Thoracic aorta (tissue), 2 donors: ENCODE measurements around the gene BANF2. TPM values are rescaled to one million over a fixed set of nuclear protein-coding genes. Genes with fewer than 3 reads are reported as not detected.
"Not testable (repeated sequence)": the region's sequence is repeated elsewhere in the genome, so short reads cannot be mapped to it uniquely, and the experiment has no call there.

Source experiments
- ATAC-seq: fragments of 150-250 bp; one replicate; pipeline ENCODE4 v1.8.0; 2017; ENCODE audit warnings: low read depth; ENCODE audit not compliant: insufficient number of reproducible peaks, low FRiP score
- DNase-seq: peaks from one replicate; pipeline ENCODE4 v3.0.0-alpha.2; 2020; ENCODE audit warnings: low spot score
- H3K27ac ChIP-seq, 2 donors: fragments of 200-600 bp; sonication (generic); 1 replicate in 1 of 2; 2 replicates in 1 of 2; pipeline ENCODE4 v1.5.1; 2016; ENCODE audit warnings: mild to moderate bottlenecking in 2 of 2, moderate library complexity in 2 of 2
- H3K27me3 ChIP-seq: fragments of 200-600 bp; sonication (generic); replicated peaks from 2 replicates; pipeline ENCODE4 v1.6.0; 2016; ENCODE audit warnings: mild to moderate bottlenecking; ENCODE audit not compliant: insufficient read depth
- H3K36me3 ChIP-seq: fragments of 200-600 bp; sonication (generic); one replicate; pipeline ENCODE4 v1.5.1; 2016
- H3K4me1 ChIP-seq, 2 donors: fragments of 200-600 bp; sonication (generic); 1 replicate in 1 of 2; 2 replicates in 1 of 2; pipeline versions ENCODE4 v1.5.1 to v1.6.0; 2016; ENCODE audit warnings: low read depth in 2 of 2, mild to moderate bottlenecking in 1 of 2; ENCODE audit not compliant: control insufficient read depth in 1 of 2
- H3K4me3 ChIP-seq: fragments of 200-600 bp; sonication (generic); 2 replicates; pipeline ENCODE4 v1.5.1; 2016; ENCODE audit warnings: mild to moderate bottlenecking
- H3K9me3 ChIP-seq: fragments of 200-600 bp; sonication (generic); 2 replicates; pipeline ENCODE4 v1.5.1; 2016
- total RNA-seq, 2 donors: library from RNA; depleted of rRNA; stranded (reverse); fragments of >200 nt; gene quantifications; one replicate each; pipeline versions ENCODE4 v1.1.0 to v1.2.3, GENCODE V29; 2016
- TF ChIP-seq, protein P1 (sequence below): fragments of 200-600 bp; sonication (generic); IDR thresholded peaks from one replicate; pipeline ENCODE4 v1.5.1; 2019; ENCODE audit warnings: antibody characterized with exemption

BANF2 gene
- total RNA-seq, 2 donors from 2014 or later = not detected

DNA sequence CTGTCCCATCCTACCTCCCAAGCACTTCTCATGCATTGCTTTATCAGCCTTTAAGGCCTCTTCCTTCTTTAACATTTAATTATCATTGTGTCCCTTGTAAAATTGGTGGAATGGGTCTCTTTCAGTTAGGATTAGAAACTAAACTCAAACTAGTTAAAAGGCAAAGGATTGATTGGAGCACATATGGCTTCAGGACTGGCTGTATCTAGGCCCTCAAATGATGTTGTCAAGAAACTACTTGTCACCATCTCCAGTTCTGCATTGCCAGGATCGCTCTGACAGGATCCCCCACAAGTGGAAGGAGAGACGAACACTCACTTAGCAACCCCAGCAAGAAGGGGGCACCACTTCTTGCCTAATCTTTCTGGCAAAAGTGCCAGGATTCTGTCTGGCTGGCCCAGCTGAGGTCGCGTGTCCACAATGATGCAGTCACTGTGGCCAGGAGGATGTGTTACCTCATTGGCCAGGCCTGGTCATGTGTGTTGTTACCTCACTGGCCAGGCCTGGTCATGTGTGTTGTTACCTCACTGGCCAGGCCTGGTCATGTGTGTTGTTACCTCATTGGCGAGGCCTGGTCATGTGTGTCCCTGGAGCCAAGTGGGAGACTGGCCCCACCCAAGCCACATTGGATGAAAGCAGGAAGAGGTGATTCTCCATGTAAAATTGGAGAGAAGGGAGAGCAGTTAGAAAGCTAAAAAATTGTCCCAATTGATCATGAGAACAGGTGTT is 5.0 kb downstream of the BANF2 start:
- H3K4me1 ChIP-seq = no peaks in the 10 kb centered on the region
- DNase-seq (no peak), ATAC-seq (no peak)
- no peaks in the 10 kb centered on the region for H3K36me3 ChIP-seq
- no peak overlapping the region for H3K4me3 ChIP-seq
- TF ChIP-seq, protein P1, sequence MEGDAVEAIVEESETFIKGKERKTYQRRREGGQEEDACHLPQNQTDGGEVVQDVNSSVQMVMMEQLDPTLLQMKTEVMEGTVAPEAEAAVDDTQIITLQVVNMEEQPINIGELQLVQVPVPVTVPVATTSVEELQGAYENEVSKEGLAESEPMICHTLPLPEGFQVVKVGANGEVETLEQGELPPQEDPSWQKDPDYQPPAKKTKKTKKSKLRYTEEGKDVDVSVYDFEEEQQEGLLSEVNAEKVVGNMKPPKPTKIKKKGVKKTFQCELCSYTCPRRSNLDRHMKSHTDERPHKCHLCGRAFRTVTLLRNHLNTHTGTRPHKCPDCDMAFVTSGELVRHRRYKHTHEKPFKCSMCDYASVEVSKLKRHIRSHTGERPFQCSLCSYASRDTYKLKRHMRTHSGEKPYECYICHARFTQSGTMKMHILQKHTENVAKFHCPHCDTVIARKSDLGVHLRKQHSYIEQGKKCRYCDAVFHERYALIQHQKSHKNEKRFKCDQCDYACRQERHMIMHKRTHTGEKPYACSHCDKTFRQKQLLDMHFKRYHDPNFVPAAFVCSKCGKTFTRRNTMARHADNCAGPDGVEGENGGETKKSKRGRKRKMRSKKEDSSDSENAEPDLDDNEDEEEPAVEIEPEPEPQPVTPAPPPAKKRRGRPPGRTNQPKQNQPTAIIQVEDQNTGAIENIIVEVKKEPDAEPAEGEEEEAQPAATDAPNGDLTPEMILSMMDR = no peak
- H3K27ac ChIP-seq = no peak overlapping the region
- H3K9me3 ChIP-seq = no peaks in the 10 kb centered on the region
- no peaks in the 10 kb centered on the region for H3K27me3 ChIP-seq

DNA sequence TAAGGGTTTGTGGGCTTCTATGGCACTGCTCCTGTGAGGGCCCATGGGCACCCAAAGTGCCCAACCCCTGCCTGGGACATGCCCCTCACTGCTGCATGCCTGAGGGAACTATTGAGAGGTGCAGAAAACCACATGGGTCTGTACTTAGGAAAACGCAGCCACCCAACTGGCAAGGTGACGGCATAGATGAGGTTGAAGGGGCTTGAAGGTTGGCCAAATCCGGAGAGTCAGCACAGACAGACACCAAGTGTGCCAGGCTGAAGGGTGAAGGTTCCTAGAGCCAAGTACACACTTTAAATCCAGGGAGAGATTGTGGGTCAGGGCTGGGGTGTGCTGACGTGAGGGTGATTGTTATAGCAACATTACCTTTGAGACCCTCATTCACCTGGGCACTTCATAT is 6.2 kb downstream of the BANF2 start:
- ATAC-seq (no peak), DNase-seq (no peak)
- H3K27ac ChIP-seq = no peak overlapping the region
- H3K9me3 ChIP-seq = no peaks in the 10 kb centered on the region
- TF ChIP-seq, protein P1 = no peak
- no peak overlapping the region for H3K4me3 ChIP-seq
- H3K36me3 ChIP-seq = no peaks in the 10 kb centered on the region
- no peaks in the 10 kb centered on the region for H3K27me3 ChIP-seq
- H3K4me1 ChIP-seq = no peaks in the 10 kb centered on the region

DNA sequence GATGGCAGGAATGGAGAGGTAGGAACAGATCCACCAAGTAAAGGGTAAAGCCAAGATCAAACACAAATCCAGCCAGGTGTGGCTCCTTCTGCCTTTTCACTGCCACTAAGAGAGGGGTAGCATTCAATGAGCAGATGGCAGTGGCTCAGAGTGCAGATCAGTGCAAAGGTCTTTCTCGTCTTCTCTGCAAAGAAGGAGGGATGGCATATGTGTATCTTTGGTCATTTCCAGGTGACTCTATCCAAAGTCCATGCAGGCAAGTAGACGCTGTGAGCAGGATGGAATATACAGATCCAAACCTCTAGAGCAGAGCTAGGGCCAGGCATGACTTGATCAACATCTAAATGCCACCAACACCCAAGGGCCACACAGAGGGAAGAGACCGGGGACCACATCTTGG is 6.9 kb downstream of the BANF2 start:
- no peaks in the 10 kb centered on the region for H3K9me3 ChIP-seq
- H3K4me3 ChIP-seq = no peak overlapping the region
- ATAC-seq (no peak), DNase-seq (no peak)
- TF ChIP-seq, protein P1 = no peak
- H3K27ac ChIP-seq = no peak overlapping the region
- H3K4me1 ChIP-seq = no peaks in the 10 kb centered on the region
- no peaks in the 10 kb centered on the region for H3K36me3 ChIP-seq
- H3K27me3 ChIP-seq = no peaks in the 10 kb centered on the region

DNA sequence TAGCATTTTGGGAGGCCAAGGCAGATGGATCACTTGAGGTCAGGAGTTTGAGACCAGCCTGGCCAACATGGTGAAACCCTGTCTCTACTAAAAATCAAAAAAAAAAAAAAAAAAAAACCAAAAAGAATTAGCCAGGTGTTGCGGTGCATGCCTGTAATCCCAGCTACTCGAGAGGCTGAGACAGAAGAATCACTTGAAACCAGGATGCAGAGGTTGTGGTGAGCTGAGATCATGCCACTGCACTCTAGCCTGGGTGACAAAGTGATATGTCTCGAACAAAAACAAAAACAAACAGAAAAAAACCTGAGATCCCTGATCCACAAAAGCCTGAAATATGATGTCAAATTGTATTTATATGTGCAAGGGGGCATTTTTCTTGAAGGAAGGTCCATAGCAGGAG is 8.2 kb downstream of the BANF2 start:
- not testable (repeated sequence) for ATAC-seq, H3K27ac ChIP-seq, H3K4me3 ChIP-seq, DNase-seq, H3K27me3 ChIP-seq, H3K4me1 ChIP-seq, H3K9me3 ChIP-seq, H3K36me3 ChIP-seq

DNA sequence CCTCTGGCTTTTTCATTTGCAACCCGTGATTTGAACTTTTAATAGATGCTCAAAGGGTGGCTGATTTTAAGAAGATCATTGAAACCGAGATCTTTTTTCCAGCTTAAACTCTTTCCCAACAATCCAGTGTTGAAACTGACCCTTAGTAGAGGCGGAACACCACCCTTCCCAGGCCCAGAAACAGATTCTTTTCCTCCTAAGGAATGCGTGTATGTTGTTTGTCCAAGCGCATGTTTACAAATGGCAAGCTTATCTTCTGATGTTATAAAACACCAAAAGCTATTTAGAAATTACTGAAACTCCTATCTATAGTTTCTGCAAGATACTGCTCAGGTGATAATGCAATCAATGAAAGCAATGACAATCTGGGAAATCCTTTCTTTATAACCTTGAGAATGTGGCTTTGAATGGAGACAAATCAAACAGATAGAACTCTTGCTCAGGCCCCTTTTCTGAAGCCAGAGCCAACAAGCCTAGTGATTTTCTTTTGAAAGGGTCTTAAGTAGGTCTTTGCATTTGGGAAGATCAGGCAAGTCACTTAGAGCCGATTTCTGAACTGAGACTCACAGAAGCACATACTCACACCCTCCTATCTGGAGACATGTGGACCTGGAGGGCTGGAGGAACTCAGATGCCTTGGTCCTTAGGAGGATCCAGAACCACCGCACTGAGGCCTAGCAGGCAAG is 9.1 kb downstream of the BANF2 start:
- ATAC-seq = no peak
- H3K27me3 ChIP-seq = no peaks in the 10 kb centered on the region
- TF ChIP-seq, protein P1 = no peak
- no peak for DNase-seq
- no peaks in the 10 kb centered on the region for H3K4me1 ChIP-seq
- H3K9me3 ChIP-seq = no peaks in the 10 kb centered on the region
- H3K27ac ChIP-seq = no peak overlapping the region
- H3K4me3 ChIP-seq = no peak overlapping the region
- H3K36me3 ChIP-seq = no peaks in the 10 kb centered on the region
